Measurements from ENCODE around the gene NTPCR.

The NTPCR gene

GRCh38 chr1:232985882-232986526, 35.6 kb downstream of the NTPCR start:
- Histone ChIP-seq H3K4me1 (ENCODE audit: insufficient read depth, low read length) (peaks cover 7% of the 10 kb centered on the region), H3K9me3 (ENCODE audit: insufficient read depth, low read length, severe bottlenecking) (no peaks in the 10 kb centered on the region)
- ATAC-seq (ENCODE audit: insufficient read depth, low read depth): no peak

GRCh38 chr1:232986527-232986922, 36.1 kb downstream of the NTPCR start:
- no peak overlapping the region for H3K4me2 ChIP-seq (ENCODE audit: insufficient read depth, low read length)
- H3K27me3 ChIP-seq (ENCODE audit: insufficient read depth, low read length, poor library complexity): no peaks in the 10 kb centered on the region
- H4K20me1 ChIP-seq (ENCODE audit: insufficient read depth, low read length): no peaks in the 10 kb centered on the region
- H3K9me3 ChIP-seq (ENCODE audit: insufficient read depth, low read length, severe bottlenecking): no peaks in the 10 kb centered on the region
- TF ChIP-seq EZH2 (IDR thresholded peaks at IDR 0.05; ENCODE audit: borderline replicate concordance, low read depth, low read length, severe bottlenecking): no peak
- TF ChIP-seq CTCF (IDR thresholded peaks at IDR 0.05; ENCODE audit: borderline replicate concordance, extremely low read depth, low read length, poor library complexity, severe bottlenecking): no peak
- no peak overlapping the region for H3K27ac ChIP-seq (ENCODE audit: low read length)
- DNase-seq (no peak), ATAC-seq (ENCODE audit: insufficient read depth, low read depth) (no peak)
- peaks cover 9% of the 10 kb centered on the region for H3K36me3 ChIP-seq (ENCODE audit: insufficient read depth, low read length)
- H3K4me3 ChIP-seq (ENCODE audit: low read depth in 1 of 2, low read length in 2 of 2): no peak overlapping the region
- peaks cover 7% of the 10 kb centered on the region for H3K4me1 ChIP-seq (ENCODE audit: insufficient read depth, low read length)
- H2AFZ ChIP-seq (ENCODE audit: low read depth, low read length): no peak overlapping the region
- H3K9ac ChIP-seq (ENCODE audit: low read depth, low read length): no peak overlapping the region; the same call in 1 of the 2 replicates
- no peaks in the 10 kb centered on the region for H3K79me2 ChIP-seq (ENCODE audit: insufficient read depth, low read length)

More at GRCh38 chr1:232985882-232986526, 35.6 kb downstream of the NTPCR start:
- Histone ChIP-seq H4K20me1 (ENCODE audit: insufficient read depth, low read length) (no peaks in the 10 kb centered on the region), H3K27me3 (ENCODE audit: insufficient read depth, low read length, poor library complexity) (no peaks in the 10 kb centered on the region), H3K27ac (ENCODE audit: low read length) (no peak overlapping the region), H3K4me3 (ENCODE audit: low read depth in 1 of 2, low read length in 2 of 2) (no peak overlapping the region), H3K36me3 (ENCODE audit: insufficient read depth, low read length) (peaks cover 9% of the 10 kb centered on the region), H3K4me2 (ENCODE audit: insufficient read depth, low read length) (no peak overlapping the region), H3K9ac (ENCODE audit: low read depth, low read length) (no peak overlapping the region), H2AFZ (ENCODE audit: low read depth, low read length) (no peak overlapping the region), H3K79me2 (ENCODE audit: insufficient read depth, low read length) (no peaks in the 10 kb centered on the region)
- DNase-seq: no peak
- TF ChIP-seq EZH2 (IDR thresholded peaks at IDR 0.05; ENCODE audit: borderline replicate concordance, low read depth, low read length, severe bottlenecking): no peak
- TF ChIP-seq CTCF (IDR thresholded peaks at IDR 0.05; ENCODE audit: borderline replicate concordance, extremely low read depth, low read length, poor library complexity, severe bottlenecking): no peak

- DNase-seq (no peak), ATAC-seq (ENCODE audit: insufficient read depth, low read depth) (no peak)
- Histone ChIP-seq H3K4me3 (ENCODE audit: low read depth in 1 of 2, low read length in 2 of 2) (no peak overlapping the region), H3K27ac (ENCODE audit: low read length) (no peak overlapping the region), H4K20me1 (ENCODE audit: insufficient read depth, low read length) (no peaks in the 10 kb centered on the region), H3K27me3 (ENCODE audit: insufficient read depth, low read length, poor library complexity) (no peaks in the 10 kb centered on the region), H3K36me3 (ENCODE audit: insufficient read depth, low read length) (peaks cover 9% of the 10 kb centered on the region), H3K79me2 (ENCODE audit: insufficient read depth, low read length) (no peaks in the 10 kb centered on the region), H3K4me1 (ENCODE audit: insufficient read depth, low read length) (peaks cover 7% of the 10 kb centered on the region), H3K4me2 (ENCODE audit: insufficient read depth, low read length) (no peak overlapping the region), H3K9ac (ENCODE audit: low read depth, low read length) (no peak overlapping the region; the same call in 1 of the 2 replicates), H2AFZ (ENCODE audit: low read depth, low read length) (no peak overlapping the region), H3K9me3 (ENCODE audit: insufficient read depth, low read length, severe bottlenecking) (no peaks in the 10 kb centered on the region)
- TF ChIP-seq CTCF (IDR thresholded peaks at IDR 0.05; ENCODE audit: borderline replicate concordance, extremely low read depth, low read length, poor library complexity, severe bottlenecking) (no peak), EZH2 (IDR thresholded peaks at IDR 0.05; ENCODE audit: borderline replicate concordance, low read depth, low read length, severe bottlenecking) (no peak)
Observed at GRCh38 chr1:232987046-232987773, 36.8 kb downstream of the NTPCR start.

Data from DND-41 (cell line).